Nucleus accumbens (tissue), 56 donors: ENCODE results near the gene TNFSF15.
A peak's percentile ranks its signal among the peaks of the same experiment; 100 is the strongest.

ENCODE experiments used
- DNase-seq, 56 donors: peaks; one replicate each; lab custom pipeline; 2025; lab: John Stamatoyannopoulos, UW

TNFSF15 gene

DNA sequence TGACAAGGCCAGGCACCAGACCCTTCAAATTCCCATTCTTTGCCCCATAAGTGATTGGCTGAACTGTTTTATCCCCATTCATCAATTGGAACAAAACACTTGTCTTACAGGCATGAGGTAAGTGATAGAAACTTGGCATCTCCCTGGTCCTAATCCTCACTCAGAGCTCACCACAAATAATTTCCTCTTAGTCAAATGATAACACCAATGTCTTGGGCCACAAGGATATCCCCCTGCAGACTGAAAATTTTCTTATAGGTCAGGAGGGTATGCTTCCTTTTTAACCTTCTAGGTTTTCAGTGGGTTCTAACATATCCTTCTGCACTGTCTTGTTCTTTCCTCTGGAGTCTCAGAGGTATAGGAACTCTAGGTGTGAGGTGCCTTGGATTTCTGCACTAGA is 14.5 kb downstream of the TNFSF15 start:
- DNase-seq: no peak

DNA sequence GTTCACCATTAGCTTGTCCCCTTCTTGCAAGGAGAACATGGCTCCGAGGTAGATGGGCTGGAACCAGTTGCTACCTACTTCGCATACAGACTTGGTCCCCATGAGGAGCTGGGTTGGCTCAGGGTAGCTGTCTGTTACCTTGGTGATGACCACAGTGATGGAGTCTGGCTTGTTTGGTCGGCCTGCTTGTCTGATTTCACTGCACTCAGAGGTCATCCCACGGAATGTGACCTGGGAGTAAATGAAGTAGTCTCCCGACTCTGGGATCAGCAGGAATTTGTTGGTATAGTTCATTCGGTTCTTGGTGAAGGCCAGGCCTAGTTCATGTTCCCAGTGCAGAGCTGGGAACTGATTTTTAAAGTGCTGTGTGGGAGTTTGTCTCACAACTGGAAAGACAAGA is 15.3 kb downstream of the TNFSF15 start:
- DNase-seq: peak in 1 of 56 donors; percentile 2

DNA sequence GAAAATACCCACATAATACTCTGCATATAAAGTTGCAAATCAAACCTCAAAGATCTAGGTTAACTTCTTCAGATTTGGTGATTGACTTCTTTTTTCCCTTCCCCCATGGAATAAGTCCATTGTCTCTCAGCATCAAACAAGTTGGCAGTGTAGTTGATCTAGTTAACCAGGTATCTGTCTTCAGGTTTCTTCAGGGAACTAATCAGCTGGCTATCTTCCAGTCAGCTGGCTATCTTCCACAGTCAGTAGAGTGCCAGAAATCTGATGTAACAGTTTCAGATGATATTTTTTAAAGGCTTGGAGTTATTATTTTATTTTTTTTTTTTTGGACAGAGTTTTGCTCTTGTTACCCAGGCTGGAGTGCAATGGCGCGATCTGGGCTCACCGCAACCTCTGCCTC is 16.8 kb downstream of the TNFSF15 start:
- no peak for DNase-seq

DNA sequence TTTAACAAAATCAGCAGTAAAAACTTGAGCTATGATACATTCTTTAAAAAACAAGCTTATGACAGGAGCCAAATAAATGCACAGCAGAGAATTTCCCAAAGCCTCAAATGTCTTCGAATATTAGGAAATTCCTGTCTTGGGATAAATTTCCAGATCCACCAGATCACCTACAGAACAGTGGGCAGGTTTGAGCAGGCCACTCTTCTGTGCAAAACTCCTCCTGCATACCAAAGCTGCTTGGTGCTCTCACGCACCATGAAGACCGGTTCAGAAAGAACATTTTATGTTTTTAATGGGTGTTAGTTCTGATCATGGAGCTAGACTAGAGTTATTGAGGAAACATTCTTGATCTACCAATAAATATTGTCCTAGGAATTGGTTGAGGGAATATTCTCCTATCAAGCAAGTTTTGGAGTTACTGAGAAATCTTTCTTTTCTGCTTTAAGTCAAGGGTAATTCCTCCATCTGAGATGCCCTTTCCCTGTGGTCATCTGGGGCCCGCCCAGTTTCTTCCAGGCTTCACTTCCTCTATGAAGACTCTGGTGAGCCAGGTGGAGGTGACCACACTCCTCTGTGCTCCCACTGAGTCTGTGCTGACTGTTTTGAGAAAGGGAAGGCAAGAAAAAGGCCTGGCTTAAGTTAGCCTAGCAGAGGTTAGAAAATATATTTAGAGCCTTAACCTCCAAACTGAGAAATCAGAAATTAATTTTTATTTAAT is 17.9 kb downstream of the TNFSF15 start:
- no peak for DNase-seq

DNA sequence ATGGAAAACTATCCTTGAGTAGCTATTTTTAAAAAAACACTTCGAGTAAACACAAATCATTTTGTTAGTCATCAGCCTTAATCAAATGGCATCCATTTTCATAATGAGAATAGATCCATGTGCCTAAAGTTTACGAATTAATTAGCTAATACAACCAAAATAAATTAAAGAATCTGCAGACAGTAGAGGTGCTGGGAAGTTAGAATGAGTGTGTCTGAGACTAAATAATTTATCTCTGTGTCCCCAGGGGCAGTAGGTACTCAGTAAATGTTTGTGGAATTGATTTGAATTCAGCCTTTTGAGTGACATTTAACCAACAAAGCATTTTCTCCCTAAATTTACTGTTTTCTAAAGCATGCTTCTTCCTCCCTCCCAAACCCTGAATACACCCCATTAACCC is 18.6 kb downstream of the TNFSF15 start:
- DNase-seq: no peak

DNA sequence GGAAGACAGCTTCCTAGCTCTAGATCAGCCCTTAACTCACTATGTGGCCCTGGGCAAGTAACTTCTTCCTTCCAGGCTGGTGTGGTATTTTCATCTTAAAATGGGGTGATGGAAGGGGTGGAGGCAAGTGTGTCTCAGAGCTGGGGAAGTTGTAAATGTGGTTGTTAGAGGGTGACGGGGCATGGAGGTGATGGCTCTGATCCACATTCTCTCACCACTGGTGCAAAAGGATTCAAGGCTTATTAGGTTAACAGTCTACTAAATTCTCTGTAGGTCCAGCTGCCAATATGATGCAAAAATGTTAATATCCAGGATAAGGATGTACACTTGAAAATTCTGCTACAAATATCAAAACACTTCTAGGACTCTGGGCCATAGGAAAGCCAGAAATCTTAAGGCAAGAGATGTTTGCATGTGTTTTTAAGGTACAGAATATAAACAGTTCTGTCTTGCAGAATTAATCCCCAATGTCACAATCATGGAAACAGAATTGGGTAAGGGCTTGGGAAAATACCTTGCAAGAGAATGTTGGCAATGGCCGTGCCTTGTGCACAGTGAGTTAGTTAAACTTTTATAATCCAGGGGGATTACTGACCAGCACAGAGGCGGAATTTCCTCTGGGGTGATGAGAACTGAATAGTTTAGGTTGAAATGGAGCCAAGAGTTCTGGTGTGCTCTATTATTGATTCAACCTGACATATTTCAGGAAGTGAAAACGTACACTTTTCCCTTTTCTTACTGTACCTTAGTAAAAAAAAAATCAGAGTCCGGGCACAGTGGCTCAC is 19.8 kb downstream of the TNFSF15 start:
- no peak for DNase-seq

DNA sequence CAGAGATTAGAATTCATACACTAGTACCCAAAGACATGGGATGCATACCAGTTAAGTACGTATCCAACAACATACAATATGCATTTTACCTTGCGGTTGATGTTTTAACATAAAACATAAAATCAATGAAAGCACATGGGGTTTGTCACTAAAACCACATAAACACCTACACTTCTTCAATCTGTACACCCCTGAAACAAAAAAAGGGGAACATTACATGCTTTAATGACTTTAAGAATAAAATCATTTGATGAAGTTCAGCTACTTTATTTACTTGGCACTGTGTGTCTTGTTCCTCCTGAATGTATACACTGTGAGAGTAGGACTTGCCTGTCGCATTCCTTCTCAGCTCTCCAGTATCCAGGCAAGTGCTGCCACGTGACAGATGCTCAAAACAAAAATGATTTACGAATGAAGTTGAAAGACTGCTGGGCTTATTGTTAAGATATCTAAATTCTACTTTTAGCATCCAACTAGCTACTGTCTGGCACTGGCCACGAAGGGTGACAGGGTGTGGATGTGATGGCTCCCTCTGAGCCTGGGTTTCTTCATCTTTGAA is 21.0 kb downstream of the TNFSF15 start:
- DNase-seq: no peak

DNA sequence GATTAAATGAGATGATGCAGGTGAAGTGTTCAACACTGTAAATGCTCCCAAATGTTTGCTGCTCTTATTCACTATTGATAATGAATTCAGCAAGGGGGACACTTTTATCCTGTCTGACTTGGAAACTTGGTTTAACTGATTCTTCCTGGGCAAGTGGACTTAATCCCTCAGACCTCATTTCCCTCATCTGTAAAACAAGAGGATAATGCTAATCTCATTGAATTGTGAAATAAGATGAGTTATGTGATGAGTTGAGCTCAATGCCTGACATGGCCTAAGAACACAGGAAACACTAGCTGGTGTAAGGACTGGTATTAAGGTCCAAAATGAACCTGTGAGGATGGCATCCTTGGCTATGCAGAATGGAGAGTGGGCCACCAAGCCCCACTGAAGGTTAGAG is 23.3 kb downstream of the TNFSF15 start:
- DNase-seq: no peak

DNA sequence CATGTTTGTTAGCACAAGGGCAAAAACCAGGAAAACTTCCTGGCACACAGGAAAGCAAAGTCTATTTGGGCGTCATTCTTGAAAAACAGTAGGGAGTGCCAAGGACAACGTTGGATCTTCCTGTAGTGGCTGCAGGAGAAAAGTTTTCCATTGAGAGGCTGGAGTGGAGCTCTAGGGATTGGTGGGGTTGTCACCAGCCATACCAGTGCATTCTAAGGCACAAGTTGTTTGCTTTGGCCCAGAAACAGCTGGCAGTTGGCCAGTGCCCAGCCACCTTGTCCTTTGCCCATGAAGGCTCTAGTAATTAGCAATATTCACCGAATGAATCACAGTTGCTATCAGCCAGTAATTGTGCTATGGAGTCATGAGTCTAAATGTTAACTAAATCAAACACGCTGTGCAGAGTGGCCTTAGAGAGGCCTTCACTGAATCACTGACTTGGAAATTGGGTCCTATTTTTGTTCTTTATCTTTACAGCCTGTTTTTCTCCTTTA is 26.4 kb downstream of the TNFSF15 start:
- peak in 1 of 56 donors; percentile 7 for DNase-seq

DNA sequence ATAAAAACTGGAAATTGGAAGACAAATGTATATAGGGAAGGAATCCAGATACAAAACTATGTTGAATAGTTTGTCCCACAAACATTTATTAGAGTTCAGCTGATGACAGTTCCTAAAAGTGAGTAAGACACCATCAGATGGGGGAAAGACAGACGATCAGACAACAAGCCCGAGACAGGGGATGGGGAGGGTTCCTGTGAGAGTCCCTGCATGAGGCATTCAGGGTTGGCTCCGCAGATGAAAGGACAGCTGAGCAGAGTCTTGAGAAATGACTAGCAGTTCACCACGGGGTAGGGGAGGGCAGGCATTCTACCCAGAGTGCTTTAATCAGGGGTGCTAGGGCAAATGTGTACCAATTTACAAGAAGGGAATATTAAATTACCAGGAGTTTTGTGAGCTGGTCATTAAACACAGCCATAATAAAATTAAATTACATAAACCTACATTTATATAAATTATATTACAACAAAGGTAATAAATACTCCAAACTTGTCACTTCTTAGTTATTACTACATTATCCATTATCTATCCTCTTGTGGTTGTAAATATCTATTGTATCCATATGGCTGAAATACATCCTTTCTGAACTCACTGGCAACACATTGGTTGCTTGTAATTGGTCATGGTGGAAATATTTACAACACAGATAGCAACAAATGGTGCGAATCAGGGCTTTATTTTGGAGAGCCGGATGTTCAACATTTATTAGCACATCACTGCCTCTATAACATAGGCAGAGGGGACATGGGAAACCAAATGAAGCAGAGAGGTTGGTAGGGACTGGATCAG is 27.8 kb downstream of the TNFSF15 start:
- DNase-seq: no peak

DNA sequence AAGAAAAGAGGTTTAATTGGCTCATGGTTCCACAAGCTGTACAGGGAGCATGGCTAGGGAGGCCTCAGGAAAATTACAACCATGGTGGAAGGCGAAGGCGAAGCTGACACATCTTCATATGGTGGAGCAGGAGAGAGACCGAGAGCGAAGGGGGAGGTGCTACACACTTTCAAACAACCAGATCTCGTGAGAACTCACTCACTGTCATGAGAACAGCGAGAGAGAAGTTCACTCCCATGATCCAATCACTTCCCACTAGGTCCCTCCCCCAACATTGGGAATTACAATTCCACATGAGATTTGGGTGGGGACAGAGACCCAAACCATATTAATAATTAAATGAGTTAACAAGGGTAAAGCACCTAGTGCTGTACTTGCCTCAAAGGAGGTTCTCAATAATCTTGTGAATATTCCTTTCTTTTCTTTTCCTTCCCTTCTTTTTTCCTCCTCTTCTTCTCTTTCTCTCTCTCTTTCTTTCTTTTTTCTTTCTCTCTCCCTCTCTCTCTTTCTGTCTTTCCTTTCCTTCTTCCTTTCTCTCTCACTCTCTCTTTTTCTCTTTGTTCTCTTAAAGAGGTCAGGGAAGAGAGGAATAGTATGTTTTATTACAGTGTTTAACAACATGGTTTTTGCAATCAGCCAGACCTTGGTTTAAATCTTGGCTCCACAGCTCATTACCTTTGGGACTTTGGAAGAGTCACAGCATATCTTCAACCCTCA is 29.0 kb downstream of the TNFSF15 start:
- DNase-seq: no peak

DNA sequence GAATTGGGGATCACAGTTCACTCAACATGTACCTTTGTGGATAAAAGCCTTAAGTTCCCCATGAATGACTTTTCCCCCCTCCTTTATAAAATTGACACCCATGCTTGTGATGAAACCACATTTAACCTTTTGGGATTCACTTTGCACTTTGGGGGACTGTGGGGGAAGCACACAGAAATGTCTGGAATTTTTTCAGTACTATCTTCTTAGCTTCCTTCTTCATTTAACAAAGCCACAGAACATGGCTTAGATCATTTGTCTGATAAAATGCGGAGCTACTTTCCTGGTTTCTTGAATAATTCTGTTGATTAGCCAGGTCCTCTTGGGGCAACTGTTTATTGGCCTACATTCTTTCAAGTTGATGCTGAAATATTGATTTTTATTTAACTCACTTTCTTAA is 29.9 kb downstream of the TNFSF15 start:
- no peak for DNase-seq

DNA sequence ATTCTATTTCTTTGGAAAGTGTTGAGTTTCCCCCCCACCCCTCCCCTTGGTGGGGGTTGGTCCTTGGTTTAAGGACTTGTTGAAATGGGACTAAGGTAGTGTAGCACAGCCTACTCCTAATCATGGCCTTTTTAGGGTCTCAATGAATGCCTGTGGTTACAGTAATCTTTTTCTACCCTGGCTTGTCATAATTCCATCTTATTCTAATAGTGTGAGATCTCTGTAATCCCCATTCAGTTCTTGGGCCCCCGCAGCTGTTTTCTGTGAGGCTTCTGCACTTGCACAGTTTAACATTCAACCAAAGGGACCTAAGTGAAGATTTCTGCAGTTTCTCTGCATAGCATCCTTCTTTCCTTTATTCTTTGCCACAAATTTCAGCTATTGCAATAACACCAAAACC is 30.7 kb downstream of the TNFSF15 start:
- no peak for DNase-seq

DNA sequence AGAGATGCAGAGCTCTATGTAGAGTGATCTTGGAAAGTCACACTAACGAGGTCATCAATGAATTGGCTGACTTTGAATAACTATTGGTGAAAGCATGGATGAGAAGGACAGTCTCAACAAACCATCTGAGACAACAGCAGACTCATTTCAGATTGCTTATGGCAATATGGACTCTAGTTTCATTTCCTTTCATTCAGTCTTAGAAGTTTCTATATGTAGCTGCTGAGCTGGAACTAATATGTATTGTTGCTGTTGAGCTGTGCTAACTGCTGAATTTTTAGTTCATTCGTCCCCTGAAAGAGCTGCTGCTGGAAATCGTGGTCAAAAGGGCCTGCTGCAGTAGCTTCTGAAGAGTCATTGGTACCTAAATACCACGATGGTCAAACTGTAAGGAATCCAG is 31.3 kb downstream of the TNFSF15 start:
- no peak for DNase-seq

DNA sequence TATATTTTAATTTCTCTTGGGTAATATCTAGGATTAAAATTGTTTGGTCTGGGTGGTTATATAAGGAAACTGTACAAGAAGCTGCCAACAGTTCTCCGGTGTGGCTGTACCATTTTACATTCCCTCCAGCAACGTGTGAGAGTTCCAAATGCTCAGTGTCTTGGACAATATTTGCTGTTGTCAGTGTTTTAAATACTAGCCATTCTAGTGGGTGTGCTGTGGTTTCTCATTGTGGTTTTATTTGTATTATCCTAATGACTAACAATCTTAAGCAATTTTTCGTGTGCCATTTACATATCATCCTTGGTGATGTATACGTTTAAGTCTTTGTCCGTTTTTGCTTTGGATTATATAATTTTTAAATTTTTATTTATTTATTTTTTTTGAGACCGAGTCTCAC is 34.0 kb downstream of the TNFSF15 start:
- no peak for DNase-seq

DNA sequence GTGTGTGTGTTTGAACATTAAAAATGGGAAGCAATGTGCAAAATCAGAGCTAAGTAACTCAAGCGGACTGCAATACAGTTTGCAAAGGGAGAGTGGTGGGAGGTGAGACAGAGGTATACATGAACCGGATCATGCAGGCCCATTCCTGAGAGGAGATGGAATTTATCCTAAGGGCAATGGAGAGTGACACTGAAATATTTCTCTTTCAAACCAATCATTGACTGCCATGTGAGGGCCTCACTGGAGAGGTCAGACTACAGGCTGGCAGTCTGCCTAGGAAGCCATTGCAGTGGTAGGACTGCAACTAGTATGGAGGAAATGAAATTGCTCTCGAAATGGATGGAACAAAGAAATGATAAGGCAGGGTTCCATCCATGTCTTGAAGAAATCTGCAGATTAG is 34.8 kb downstream of the TNFSF15 start:
- DNase-seq: no peak

DNA sequence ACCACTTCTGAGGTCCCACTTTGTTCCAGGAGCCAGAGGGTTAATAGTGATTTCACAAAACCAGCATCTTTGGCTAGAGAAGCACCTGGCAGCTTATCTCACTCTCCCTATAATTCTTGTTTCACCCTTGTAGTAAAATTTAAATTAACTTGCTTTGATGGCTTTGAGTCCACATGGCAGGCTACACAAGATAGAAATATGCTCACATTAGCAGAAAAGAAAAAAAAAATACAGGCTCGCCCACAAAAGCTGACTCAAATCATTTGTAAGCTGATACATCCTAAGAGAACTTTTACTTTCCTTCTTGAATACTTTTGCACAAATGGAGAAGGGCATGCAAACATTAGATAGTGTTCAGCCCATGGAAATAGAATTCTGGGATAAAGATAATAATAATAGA is 36.2 kb downstream of the TNFSF15 start:
- DNase-seq: no peak

DNA sequence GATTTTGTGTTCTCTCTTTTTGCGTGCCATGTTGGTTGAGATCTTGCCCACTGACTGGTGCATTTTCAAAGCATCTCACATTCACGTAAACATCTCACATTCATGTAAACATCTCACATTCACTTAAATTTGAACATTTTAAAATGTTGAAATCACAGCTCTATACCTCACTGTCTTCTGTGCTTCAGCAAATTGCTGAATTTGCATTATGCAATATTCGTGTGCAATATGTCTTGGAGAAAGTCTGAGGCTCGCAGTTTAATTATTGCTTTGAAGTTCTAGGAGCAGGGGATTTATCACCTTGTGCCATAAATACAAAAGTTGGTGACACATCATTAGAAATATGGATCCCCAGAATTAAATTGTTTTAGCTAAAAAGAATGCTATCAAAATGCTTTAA is 42.6 kb downstream of the TNFSF15 start:
- DNase-seq: no peak

DNA sequence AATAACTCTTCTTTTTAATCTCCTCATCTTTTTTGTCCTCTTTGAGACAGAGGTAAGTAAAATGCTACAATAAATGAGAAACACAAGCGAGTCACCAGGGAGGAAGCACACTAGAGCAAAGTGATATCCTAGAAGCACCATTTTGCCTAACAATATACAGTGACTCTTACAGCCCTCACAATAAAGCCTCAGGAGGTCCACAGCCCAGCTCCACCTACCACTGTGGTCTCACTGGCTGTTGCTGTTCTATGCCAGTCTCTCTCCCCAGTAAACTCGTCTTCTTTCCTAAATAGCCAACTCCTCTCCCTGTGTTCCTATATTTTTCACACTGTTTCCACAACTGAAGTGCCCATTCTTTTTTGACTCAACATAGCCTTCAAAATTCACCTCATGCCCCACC is 44.3 kb downstream of the TNFSF15 start:
- no peak for DNase-seq
